Lower leg skin (tissue), 4 donors: ENCODE results near the gene NRGN. TPM values are rescaled to one million over a fixed set of nuclear protein-coding genes. Genes with fewer than 3 reads are reported as not detected.

ENCODE experiments used
- DNase-seq, 2 donors: peaks; one replicate each; pipeline ENCODE4 v3.0.0-alpha.2; 2019; ENCODE audit warnings: low spot score in 2 of 2
- H3K4me3 ChIP-seq: fragments of 200-600 bp; sonication (generic); 2 replicates; pipeline ENCODE4 v1.5.1; 2017; ENCODE audit warnings: mild to moderate bottlenecking, low read depth; ENCODE audit not compliant: poor library complexity, severe bottlenecking
- CTCF ChIP-seq, 3 donors: fragments of 450-650 bp; IDR thresholded peaks; one replicate each; pipeline ENCODE4 v1.5.1; 2016; ENCODE audit warnings: antibody characterized with exemption in 3 of 3, mild to moderate bottlenecking in 3 of 3, moderate library complexity in 2 of 3
- POLR2A ChIP-seq, 2 donors: fragments of 450-650 bp; IDR thresholded peaks; one replicate each; pipeline ENCODE4 v1.6.1; 2016 to 2017; ENCODE audit warnings: antibody characterized with exemption in 2 of 2, mild to moderate bottlenecking in 1 of 2, moderate library complexity in 1 of 2
- WGBS, 2 donors: methylation state at CpG; one replicate each; pipeline ENCODE4 v1.1.5; 2018; 5-methylcytosine and 5-hydroxymethylcytosine counted together
- intact Hi-C: fragments of 100-400 bp; cut with DNase I; formaldehyde crosslinking; loops from one replicate; pipeline ENCODE4 v1.15.0; 2023; ENCODE audit warnings: low total_unique reads
- total RNA-seq, 4 donors: library from RNA; depleted of rRNA; stranded (reverse); fragments of >200 nt; gene quantifications; one replicate each; pipeline ENCODE4 v1.1.0, GENCODE V29; 2016

NRGN gene
- total RNA-seq, 4 donors from 2014 or later = 0.56 to 0.84 TPM; not detected in 2

DNA sequence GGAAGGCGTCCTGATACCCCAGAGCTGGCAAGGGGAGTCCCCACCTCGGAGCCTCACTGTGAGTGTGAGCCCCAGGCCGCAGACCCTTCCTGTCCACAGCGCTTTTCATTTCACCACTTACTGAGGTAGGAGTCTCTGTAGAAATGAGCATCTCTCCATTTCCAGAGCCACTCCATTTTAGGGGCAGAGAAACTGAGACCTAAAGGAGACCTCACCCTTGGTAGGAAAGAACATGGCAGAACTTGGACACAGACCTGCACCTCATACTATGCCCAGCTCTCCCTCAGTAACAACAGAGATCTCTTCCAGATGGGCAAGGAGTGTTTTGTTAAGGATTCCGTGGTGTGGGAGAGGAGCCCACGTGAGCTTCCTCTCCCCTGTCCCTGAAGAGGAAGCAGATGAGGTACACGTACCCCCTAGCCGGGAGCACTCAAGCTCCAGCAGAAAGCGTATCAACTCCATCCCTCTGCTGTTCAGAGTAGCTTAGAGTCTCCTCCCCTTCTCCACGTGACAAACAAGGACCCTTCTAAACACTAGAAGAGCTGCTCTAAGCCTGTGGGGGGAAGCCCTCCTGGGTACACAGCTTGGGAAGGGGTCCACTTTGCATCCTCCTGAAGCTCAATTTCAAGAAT lies 12.8 kb downstream of the NRGN start:
- intact Hi-C loops = no loop called here
- no peak overlapping the region for H3K4me3 ChIP-seq
- no peak for TF ChIP-seq CTCF (IDR thresholded peaks at IDR 0.05)
- no peak for TF ChIP-seq POLR2A (IDR thresholded peaks at IDR 0.05)
- WGBS, 2 donors = 41 to 60% methylated on average over 10 of the region's 10 CpGs
- DNase-seq = no peak

DNA sequence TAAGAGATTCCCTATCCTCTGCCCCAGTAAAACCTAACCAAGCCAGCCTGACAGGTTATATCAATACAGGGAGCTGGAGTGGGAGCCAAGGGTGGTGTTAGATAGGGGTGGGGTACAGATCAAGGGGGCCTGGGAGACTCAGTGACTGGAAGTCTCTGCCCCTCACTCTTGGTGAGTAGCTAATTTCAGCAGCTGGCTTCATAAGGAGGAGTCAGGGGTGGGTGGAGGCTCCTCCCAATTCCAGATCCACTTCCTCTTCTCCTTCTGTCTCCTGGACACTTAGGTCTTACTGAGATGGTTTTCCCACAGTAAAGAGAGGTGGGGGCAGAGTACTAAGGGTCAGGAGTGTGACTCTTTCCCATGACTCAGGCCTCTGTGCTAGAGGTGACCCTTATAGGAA lies 13.5 kb downstream of the NRGN start:
- no peak for DNase-seq
- TF ChIP-seq CTCF (IDR thresholded peaks at IDR 0.05) (no peak), POLR2A (IDR thresholded peaks at IDR 0.05) (no peak)
- H3K4me3 ChIP-seq = no peak overlapping the region
- intact Hi-C loops = no loop called here

DNA sequence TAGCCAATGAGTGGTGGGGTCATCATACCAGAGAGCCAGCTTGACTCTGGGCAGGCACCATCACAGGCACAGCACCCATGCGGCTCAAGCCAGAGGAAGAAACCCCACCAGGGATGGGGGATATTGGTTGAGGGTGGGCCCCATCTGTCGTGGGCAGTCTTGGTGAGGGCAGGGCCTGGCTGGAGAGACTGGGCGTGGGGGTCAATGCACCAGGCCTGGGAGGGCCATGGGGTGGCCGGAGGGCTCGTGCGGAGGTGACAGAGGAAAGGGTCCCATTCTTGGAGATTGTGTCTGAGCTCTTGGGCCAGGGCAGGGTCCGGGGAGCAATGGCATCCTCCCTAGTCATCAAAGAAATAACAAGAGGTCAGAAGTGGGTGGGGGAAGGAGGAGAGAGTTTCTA lies 13.9 kb downstream of the NRGN start:
- 88 to 97% methylated on average over 7 of the region's 7 CpGs for WGBS, 2 donors
- peak in 1 of 2 donors; percentile 76 for DNase-seq
- intact Hi-C loops = no loop called here

DNA sequence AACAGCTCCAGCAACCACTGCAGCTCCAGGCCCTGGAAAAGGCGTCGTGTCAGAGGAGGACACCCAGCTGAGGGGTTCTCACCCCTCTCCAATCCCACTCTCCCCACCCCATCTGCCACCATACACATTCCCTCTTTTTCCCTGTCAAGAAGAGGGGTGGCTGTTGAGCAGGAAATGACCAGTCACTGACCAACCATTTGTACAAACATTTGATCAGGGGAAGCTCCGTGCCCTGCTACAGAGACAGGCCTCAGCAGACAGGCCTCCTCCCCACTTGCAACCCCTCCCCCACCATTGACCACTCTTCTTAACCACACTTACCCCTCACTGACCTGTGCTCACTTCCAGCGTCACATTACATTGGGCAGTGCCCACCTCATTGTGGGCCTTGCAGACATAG lies 14.6 kb downstream of the NRGN start:
- TF ChIP-seq CTCF (IDR thresholded peaks at IDR 0.05) (no peak), POLR2A (IDR thresholded peaks at IDR 0.05) (no peak)
- WGBS, 2 donors = 82 to 83% methylated on average over 4 of the region's 4 CpGs
- intact Hi-C loops = no loop called here
- no peak overlapping the region for H3K4me3 ChIP-seq
- DNase-seq = no peak

More for the DNA sequence above, 13.9 kb downstream of the NRGN start:
- no peak overlapping the region for H3K4me3 ChIP-seq
- TF ChIP-seq CTCF (IDR thresholded peaks at IDR 0.05) (no peak), POLR2A (IDR thresholded peaks at IDR 0.05) (no peak)

DNA sequence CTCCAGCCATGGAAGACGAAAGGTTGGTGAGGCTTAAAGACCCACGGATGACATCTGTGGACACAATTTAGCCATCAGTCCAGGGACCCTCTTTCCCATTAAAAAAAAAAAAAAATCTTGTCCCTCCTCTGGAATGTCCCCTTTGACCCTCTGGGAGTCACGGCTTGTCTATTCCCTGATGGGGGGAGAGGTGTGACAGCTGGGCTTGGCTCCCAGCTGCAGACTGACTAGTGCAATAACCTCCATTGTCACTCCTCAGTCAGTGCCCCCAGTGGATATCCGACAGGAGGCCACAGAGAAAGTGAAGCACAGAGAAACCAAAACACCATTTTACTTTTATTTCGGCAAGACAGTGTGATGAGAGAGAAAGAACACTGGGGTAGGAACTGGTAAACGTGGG lies 15.0 kb downstream of the NRGN start:
- 69 to 77% methylated on average over 6 of the region's 6 CpGs for WGBS, 2 donors
- no peak for DNase-seq
- H3K4me3 ChIP-seq = no peak overlapping the region
- intact Hi-C loops = no loop called here
- TF ChIP-seq CTCF (IDR thresholded peaks at IDR 0.05) (no peak), POLR2A (IDR thresholded peaks at IDR 0.05) (no peak)
